ENCODE measurements around the gene TCF7L2.

- TF ChIP-seq CTCF (IDR thresholded peaks at IDR 0.05) (no peak), POLR2A (IDR thresholded peaks at IDR 0.05) (no peak), POLR2AphosphoS5 (IDR thresholded peaks at IDR 0.05; ENCODE audit: insufficient read depth in 1 of 2, low read depth in 1 of 2) (no peak)
Measured at GRCh38 chr10:113004069-113004618, 54.1 kb downstream of the TCF7L2 start.
